DOHH2 (cell line): ENCODE results near the gene PYCR2.

Source experiments
- EZH2phosphoT487 ChIP-seq: fragments of 200-600 bp; sonication (generic); IDR thresholded peaks from 2 replicates; pipeline ENCODE4 v1.6.1; 2017; ENCODE audit warnings: borderline replicate concordance, mild to moderate bottlenecking, antibody characterized with exemption, low read length, moderate library complexity, mixed read lengths
- TF ChIP-seq, protein P1 (sequence below): fragments of 200-600 bp; sonication (generic); IDR thresholded peaks from one replicate; pipeline ENCODE4 v1.5.1; 2014; ENCODE audit warnings: antibody characterized with exemption, mild to moderate bottlenecking, low read depth, low read length; ENCODE audit not compliant: poor library complexity, severe bottlenecking

DNA sequence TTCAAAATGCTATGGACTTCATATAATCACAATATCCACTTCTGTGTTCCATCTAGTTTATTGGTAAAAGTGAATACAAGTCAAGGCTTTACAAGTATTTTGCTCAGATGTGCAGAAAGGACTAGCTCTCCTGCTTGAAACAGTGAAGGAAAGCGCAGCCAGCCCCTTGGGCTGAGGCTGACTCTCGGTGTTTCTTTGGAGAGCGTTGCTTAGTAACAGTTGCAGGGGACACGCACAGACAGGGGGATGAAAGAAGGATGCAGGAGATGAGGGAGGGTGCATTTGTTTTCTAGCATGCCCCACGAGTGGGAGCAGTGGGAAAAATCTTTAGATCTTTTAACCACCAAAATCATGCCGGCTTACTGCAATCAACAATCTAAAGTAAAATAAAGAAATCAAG is 9.1 kb downstream of the PYCR2 start:
- TF ChIP-seq, protein P1, sequence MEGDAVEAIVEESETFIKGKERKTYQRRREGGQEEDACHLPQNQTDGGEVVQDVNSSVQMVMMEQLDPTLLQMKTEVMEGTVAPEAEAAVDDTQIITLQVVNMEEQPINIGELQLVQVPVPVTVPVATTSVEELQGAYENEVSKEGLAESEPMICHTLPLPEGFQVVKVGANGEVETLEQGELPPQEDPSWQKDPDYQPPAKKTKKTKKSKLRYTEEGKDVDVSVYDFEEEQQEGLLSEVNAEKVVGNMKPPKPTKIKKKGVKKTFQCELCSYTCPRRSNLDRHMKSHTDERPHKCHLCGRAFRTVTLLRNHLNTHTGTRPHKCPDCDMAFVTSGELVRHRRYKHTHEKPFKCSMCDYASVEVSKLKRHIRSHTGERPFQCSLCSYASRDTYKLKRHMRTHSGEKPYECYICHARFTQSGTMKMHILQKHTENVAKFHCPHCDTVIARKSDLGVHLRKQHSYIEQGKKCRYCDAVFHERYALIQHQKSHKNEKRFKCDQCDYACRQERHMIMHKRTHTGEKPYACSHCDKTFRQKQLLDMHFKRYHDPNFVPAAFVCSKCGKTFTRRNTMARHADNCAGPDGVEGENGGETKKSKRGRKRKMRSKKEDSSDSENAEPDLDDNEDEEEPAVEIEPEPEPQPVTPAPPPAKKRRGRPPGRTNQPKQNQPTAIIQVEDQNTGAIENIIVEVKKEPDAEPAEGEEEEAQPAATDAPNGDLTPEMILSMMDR: no peak
- no peak for TF ChIP-seq EZH2phosphoT487
